GM19099 (cell line): ENCODE results near the gene ADGRD1.

Source experiments
- POLR2A ChIP-seq: IDR thresholded peaks from 3 replicates; pipeline ENCODE4 v1.6.1; 2011; ENCODE audit warnings: low read depth; ENCODE audit not compliant: insufficient read length; ENCODE audit errors: extremely low read depth

The ADGRD1 gene

GRCh38 chr12:131093971-131094830 lies 140.5 kb downstream of the ADGRD1 start:
- no peak for TF ChIP-seq POLR2A

GRCh38 chr12:131094831-131095805 lies 141.4 kb downstream of the ADGRD1 start:
- no peak for TF ChIP-seq POLR2A

- TF ChIP-seq POLR2A: no peak
These were observed 142.3 kb downstream of the ADGRD1 start for GRCh38 chr12:131095826-131096680.

- TF ChIP-seq POLR2A: no peak
These were observed 143.0 kb downstream of the ADGRD1 start for GRCh38 chr12:131096681-131097181.

GRCh38 chr12:131097202-131098177 lies 143.8 kb downstream of the ADGRD1 start:
- TF ChIP-seq POLR2A: no peak

- TF ChIP-seq POLR2A: no peak
These were observed 144.7 kb downstream of the ADGRD1 start for GRCh38 chr12:131098178-131098981.

GRCh38 chr12:131100031-131100674 lies 146.4 kb downstream of the ADGRD1 start:
- TF ChIP-seq POLR2A: no peak

GRCh38 chr12:131101006-131101405 lies 147.3 kb downstream of the ADGRD1 start:
- TF ChIP-seq POLR2A: no peak

- TF ChIP-seq POLR2A: no peak
These were observed 148.2 kb downstream of the ADGRD1 start for GRCh38 chr12:131101703-131102492.

GRCh38 chr12:131102493-131102931 lies 148.8 kb downstream of the ADGRD1 start:
- TF ChIP-seq POLR2A: no peak

GRCh38 chr12:131102991-131103668 lies 149.4 kb downstream of the ADGRD1 start:
- TF ChIP-seq POLR2A: no peak
